ENCODE data around the gene OR2A5.

OR2A5 gene

DNA sequence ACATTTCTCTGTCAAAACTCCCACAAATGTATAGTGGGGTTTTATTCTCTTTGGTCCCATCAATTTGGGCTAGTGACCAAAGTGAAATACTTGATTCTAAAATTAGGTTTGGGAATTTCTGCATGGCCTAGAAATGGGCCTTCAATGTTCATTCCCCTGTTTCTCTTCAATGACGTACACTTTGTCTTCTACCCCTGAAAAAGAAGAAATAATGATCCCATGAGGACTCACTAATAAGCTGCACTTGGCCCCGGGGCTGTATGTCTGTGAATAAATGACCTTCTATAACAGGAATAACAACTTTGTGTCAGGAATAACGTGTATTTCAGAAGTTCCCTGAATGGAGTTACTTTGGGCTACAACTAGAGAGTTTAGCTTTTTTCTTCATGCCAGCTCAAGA is 28.4 kb upstream of the OR2A5 start:
- Histone ChIP-seq H3K4me3 (ENCODE audit: low read length) (no peak overlapping the region), H3K36me3 (ENCODE audit: control insufficient read depth, insufficient read depth, low read length) (no peaks in the 10 kb centered on the region), H3K9ac (ENCODE audit: low read length) (no peak overlapping the region), H3K27me3 (ENCODE audit: control insufficient read depth, insufficient read depth, low read length) (no peaks in the 10 kb centered on the region), H3K4me1 (ENCODE audit: control insufficient read depth, insufficient read depth, low read length) (no peaks in the 10 kb centered on the region), H3K27ac (ENCODE audit: low read depth, low read length) (no peak overlapping the region)

DNA sequence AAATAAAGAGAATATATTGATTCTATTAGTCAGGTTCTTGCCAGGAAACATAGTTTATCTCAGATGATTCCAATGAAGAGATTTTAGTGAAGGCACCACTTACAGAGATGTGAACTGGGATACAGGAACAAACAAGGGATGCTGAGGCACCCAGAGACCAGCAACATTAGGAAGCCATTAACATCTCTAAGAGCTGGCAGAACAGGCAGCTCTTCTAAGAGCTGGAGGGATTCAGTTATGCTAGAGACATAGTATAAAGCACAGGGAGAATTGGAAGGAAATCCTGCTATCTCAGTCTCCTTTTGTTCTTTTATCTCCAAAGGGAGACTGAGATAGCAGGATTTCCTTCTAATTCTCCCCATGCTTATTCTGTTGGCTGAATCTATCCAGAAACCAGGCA is 26.6 kb upstream of the OR2A5 start:
- H3K27me3 ChIP-seq (ENCODE audit: control insufficient read depth, insufficient read depth, low read length): no peaks in the 10 kb centered on the region
- H3K4me1 ChIP-seq (ENCODE audit: control insufficient read depth, insufficient read depth, low read length): no peaks in the 10 kb centered on the region
- H3K9ac ChIP-seq (ENCODE audit: low read length): no peak overlapping the region

DNA sequence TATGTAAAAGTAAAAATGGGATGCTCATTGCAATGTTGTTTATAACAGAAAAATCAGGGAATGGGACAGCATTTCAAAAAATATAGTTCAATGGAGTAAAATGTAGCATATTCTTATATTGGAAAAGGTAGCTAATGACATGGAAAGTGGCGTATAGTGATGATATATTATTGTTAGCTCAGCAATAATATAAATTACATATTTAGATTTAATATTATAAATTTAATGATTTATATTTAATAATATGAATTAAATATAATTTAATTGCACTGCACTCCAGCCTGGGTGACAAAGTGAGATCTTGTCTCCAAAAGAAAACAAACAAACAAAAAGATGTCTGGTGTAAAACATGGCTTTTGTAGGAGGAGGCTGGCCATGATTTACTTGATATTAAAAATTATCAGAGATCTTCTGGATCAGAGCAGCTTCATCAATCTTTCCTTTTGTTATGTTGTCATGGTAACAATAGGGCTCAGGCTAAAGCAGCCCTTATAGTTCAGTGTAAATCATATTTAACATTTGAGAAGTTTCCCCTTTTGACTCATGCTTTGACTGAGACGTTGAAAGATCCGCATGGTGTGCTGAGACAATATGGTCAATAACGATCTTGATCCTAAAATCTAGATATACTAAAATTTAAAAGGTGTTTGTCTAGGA is 25.4 kb upstream of the OR2A5 start:
- H3K4me3 ChIP-seq (ENCODE audit: low read length): no peak overlapping the region
- no peak overlapping the region for H3K27ac ChIP-seq (ENCODE audit: low read depth, low read length)
- no peaks in the 10 kb centered on the region for H3K27me3 ChIP-seq (ENCODE audit: control insufficient read depth, insufficient read depth, low read length)
- no peak overlapping the region for H3K9ac ChIP-seq (ENCODE audit: low read length)
- H3K4me1 ChIP-seq (ENCODE audit: control insufficient read depth, insufficient read depth, low read length): no peaks in the 10 kb centered on the region
- no peaks in the 10 kb centered on the region for H3K36me3 ChIP-seq (ENCODE audit: control insufficient read depth, insufficient read depth, low read length)

More for the DNA sequence above, 26.6 kb upstream of the OR2A5 start:
- Histone ChIP-seq H3K36me3 (ENCODE audit: control insufficient read depth, insufficient read depth, low read length) (no peaks in the 10 kb centered on the region), H3K27ac (ENCODE audit: low read depth, low read length) (no peak overlapping the region), H3K4me3 (ENCODE audit: low read length) (no peak overlapping the region)

DNA sequence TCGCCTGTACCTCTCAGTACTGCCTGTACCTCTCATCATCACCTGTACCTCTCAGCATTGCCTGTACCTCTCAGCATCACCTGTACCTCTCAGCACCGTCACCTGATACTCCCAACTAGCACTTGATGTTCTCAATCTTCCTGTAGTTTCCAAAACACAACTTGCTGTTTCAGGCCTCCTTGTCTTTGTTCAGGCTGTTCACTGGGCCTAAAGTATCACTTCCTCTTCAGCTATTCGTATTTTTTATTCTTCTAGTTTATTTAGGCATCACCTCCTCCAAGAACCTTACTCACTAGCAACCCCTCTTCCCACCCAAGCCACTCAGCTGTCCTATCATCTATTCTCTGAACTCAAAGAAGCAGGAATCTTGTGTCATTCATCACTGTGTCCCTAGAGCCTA is 24.5 kb upstream of the OR2A5 start:
- Histone ChIP-seq H3K36me3 (ENCODE audit: control insufficient read depth, insufficient read depth, low read length) (no peaks in the 10 kb centered on the region), H3K4me3 (ENCODE audit: low read length) (no peak overlapping the region), H3K27ac (ENCODE audit: low read depth, low read length) (no peak overlapping the region), H3K27me3 (ENCODE audit: control insufficient read depth, insufficient read depth, low read length) (no peaks in the 10 kb centered on the region), H3K9ac (ENCODE audit: low read length) (no peak overlapping the region), H3K4me1 (ENCODE audit: control insufficient read depth, insufficient read depth, low read length) (no peaks in the 10 kb centered on the region)

DNA sequence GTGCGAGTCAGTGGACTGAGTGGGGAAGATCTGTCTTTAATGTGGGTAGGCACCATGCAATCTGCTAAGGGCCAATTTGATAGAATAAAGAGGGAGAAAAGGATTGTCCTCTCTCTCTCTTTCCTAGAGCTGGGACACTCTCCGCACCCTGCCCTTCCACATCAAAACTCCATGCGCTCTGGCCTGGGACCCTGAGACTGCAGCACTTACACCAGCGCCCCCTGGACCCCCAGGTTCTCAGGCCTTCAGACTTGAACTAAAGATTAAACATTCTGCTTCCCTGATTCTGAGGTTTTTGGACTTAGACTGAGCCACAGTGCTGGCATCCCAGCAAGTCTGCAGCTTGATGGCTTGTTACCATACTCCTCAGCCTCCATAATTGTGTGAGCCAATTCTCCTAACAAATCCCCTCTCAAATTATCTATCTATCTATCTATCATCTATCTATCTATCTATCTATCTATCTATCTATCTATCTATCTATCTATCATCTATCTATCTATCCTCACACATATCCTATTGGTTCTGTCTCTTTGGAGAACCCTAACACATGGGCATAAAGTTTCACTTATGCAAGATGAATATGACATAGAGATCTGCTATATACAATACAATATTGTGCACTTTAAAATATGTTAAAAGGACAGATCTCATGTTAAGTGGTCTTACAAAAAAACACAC is 22.4 kb upstream of the OR2A5 start:
- Histone ChIP-seq H3K4me3 (ENCODE audit: low read length) (no peak overlapping the region), H3K27me3 (ENCODE audit: control insufficient read depth, insufficient read depth, low read length) (no peaks in the 10 kb centered on the region), H3K9ac (ENCODE audit: low read length) (no peak overlapping the region), H3K4me1 (ENCODE audit: control insufficient read depth, insufficient read depth, low read length) (no peaks in the 10 kb centered on the region), H3K36me3 (ENCODE audit: control insufficient read depth, insufficient read depth, low read length) (no peaks in the 10 kb centered on the region), H3K27ac (ENCODE audit: low read depth, low read length) (no peak overlapping the region)

DNA sequence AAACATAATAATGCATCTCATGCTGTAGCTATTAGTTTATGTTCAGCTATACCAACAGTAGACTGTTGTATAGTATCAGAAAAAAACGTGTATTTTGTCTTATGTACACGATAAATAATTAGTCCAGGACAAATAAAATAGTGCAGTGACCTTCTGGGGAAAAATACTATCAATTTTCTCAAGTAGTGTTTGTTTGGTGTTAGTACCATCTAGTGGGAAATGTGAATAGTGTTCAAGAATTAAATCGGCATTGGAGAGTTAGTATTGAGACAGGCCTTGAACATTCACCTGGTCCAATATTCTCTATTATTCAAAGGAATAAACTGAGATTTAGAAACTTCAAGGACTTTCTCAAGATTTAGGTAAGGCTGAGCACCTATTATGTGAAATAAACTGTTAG is 21.7 kb upstream of the OR2A5 start:
- H3K4me3 ChIP-seq (ENCODE audit: low read length): no peak overlapping the region
- no peak overlapping the region for H3K27ac ChIP-seq (ENCODE audit: low read depth, low read length)
- H3K9ac ChIP-seq (ENCODE audit: low read length): no peak overlapping the region
- no peaks in the 10 kb centered on the region for H3K27me3 ChIP-seq (ENCODE audit: control insufficient read depth, insufficient read depth, low read length)
- no peaks in the 10 kb centered on the region for H3K4me1 ChIP-seq (ENCODE audit: control insufficient read depth, insufficient read depth, low read length)
- no peaks in the 10 kb centered on the region for H3K36me3 ChIP-seq (ENCODE audit: control insufficient read depth, insufficient read depth, low read length)

DNA sequence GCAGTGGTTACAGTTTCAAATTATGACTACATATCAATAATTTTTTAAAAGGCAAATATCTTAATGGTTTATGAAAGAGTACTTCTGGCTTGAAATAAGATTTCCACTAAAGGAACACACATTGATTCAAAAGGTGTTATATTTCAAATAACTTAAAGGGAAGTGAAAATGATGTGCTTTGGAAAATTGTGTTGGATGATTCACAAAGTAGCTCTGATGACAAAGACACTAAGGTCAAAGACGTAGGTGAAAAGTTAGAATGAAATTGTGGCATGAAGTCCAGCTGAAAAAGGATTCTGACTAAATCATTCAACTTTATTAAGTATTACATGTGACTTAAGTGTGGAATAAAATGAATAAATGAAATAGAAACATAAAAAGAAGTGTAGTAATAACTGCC is 20.8 kb upstream of the OR2A5 start:
- H3K4me1 ChIP-seq (ENCODE audit: control insufficient read depth, insufficient read depth, low read length): no peaks in the 10 kb centered on the region
- H3K27ac ChIP-seq (ENCODE audit: low read depth, low read length): no peak overlapping the region
- no peak overlapping the region for H3K4me3 ChIP-seq (ENCODE audit: low read length)
- H3K9ac ChIP-seq (ENCODE audit: low read length): no peak overlapping the region
- no peaks in the 10 kb centered on the region for H3K36me3 ChIP-seq (ENCODE audit: control insufficient read depth, insufficient read depth, low read length)
- no peaks in the 10 kb centered on the region for H3K27me3 ChIP-seq (ENCODE audit: control insufficient read depth, insufficient read depth, low read length)

DNA sequence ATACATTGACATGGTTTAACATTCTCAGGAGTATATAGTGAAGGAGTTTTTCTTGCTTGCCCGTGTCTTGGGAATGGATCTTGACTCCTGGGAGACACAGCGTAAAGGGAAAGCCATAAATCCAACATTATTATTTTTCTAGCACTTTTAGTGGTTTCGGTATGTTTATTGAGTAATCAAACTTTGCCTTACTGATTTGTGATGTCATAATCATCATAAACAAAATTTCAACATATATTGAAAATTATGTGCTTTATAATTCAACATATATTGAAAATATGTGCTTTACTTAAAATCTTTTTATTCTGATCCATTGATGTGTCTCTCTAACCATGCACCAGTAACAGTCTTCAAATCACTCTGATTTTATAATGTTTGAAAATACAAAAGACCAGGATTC is 20.2 kb upstream of the OR2A5 start:
- Histone ChIP-seq H3K4me3 (ENCODE audit: low read length) (no peak overlapping the region), H3K9ac (ENCODE audit: low read length) (no peak overlapping the region), H3K36me3 (ENCODE audit: control insufficient read depth, insufficient read depth, low read length) (no peaks in the 10 kb centered on the region), H3K27ac (ENCODE audit: low read depth, low read length) (no peak overlapping the region), H3K27me3 (ENCODE audit: control insufficient read depth, insufficient read depth, low read length) (no peaks in the 10 kb centered on the region), H3K4me1 (ENCODE audit: control insufficient read depth, insufficient read depth, low read length) (no peaks in the 10 kb centered on the region)

DNA sequence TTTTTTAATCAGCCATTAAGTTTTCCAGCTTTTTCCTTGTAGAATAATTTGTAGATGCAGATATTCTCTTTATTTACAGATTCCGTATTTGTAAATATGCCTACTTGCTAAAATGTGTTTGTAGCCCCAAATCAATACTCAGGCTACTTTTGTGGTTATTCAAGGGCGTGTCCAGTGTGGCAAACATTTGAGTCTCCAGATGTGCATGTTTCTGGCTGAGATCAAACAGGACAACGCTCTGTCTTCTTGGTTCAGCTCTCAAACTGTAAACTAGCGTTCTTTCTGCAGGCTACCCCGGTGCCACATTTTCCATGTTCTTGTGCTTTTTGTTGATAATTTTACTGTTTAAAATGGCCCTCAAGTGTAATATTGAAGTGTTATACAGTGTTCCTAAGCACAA is 16.2 kb upstream of the OR2A5 start:
- Histone ChIP-seq H3K9ac (ENCODE audit: low read length) (no peak overlapping the region), H3K4me1 (ENCODE audit: control insufficient read depth, insufficient read depth, low read length) (no peaks in the 10 kb centered on the region), H3K4me3 (ENCODE audit: low read length) (no peak overlapping the region), H3K27me3 (ENCODE audit: control insufficient read depth, insufficient read depth, low read length) (no peaks in the 10 kb centered on the region), H3K36me3 (ENCODE audit: control insufficient read depth, insufficient read depth, low read length) (no peaks in the 10 kb centered on the region), H3K27ac (ENCODE audit: low read depth, low read length) (no peak overlapping the region)

DNA sequence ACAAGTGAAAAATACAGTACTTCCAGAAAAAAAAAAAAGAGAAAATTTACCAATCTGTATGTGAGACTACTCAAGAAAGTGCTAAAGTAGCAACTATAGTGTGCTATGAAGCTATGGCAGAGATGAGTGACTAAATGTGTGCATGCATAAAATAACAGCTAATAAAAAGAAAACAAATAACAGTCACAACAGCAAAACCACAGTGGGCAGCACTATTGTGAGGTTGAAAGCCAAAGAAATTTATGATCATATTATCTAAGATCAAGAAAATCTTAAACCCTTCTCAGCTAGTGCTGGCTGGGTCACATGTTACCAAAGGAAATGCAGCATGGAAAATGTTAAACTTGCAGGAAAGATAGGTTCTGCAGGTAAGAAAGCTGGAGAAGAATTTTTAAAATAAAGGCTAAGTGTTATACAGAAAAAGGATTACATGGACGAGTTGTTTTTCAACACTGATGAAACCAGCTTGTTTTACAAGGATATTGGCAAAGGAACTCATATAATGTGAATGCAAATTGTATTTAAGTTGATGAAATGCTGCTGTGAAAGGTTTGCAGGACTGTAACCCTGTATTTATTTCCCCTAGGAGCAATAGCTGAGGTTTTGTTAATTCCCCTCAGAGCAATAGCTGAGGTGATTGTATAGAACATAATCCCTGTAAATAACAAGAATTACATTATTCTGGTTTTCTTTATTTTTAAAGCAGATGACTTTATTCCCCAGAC is 15.6 kb upstream of the OR2A5 start:
- H3K9ac ChIP-seq (ENCODE audit: low read length): no peak overlapping the region
- H3K4me3 ChIP-seq (ENCODE audit: low read length): no peak overlapping the region
- H3K4me1 ChIP-seq (ENCODE audit: control insufficient read depth, insufficient read depth, low read length): no peaks in the 10 kb centered on the region
- no peaks in the 10 kb centered on the region for H3K27me3 ChIP-seq (ENCODE audit: control insufficient read depth, insufficient read depth, low read length)
- no peak overlapping the region for H3K27ac ChIP-seq (ENCODE audit: low read depth, low read length)
- H3K36me3 ChIP-seq (ENCODE audit: control insufficient read depth, insufficient read depth, low read length): no peaks in the 10 kb centered on the region

DNA sequence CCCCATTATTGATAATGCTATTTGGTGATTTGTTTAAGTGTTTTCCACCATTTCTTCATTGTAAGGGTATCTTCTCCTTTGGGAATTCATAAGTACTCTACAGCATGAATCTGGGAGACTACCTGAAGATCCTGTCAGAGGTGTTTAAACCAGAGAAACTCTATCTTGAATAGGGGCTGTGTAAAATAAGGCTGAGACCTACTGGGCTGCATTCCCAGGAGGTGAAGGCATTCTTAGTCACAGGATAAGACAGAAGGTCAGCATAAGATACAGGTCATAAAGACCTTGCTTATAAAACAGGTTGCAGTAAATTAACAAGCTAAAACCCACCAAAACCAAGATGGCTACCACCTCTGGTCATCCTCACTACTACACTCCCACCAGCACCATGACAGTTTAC is 13.4 kb upstream of the OR2A5 start:
- Histone ChIP-seq H3K9ac (ENCODE audit: low read length) (no peak overlapping the region), H3K36me3 (ENCODE audit: control insufficient read depth, insufficient read depth, low read length) (no peaks in the 10 kb centered on the region), H3K4me1 (ENCODE audit: control insufficient read depth, insufficient read depth, low read length) (no peaks in the 10 kb centered on the region), H3K4me3 (ENCODE audit: low read length) (no peak overlapping the region), H3K27ac (ENCODE audit: low read depth, low read length) (no peak overlapping the region), H3K27me3 (ENCODE audit: control insufficient read depth, insufficient read depth, low read length) (no peaks in the 10 kb centered on the region)

DNA sequence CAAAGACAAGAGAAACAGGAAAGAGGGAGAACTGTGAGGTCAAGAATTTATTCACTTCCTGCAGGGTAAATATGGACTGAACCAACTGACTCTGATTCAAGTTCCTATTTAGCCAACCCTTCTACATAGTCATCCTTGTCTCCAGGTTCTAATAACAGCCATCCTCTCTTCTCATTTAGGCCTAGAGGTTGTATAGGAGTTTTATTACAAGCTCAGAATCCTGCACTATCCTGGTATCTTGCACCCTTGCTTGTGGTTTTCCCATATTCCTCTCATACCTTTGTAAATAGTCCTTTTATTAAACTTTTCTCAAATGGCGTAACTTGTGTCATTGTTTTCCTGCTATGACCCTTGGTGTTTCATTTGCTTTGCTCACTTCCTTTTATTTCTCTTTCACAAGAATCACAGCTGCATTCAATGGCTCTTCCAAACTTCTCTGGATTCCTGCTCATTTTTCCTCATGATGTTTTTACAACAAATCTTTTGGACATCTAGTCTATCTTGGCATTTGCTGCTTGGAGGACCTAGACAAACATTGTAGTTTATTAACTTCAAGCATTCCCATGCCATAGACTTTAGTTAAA is 12.4 kb upstream of the OR2A5 start:
- Histone ChIP-seq H3K27ac (ENCODE audit: low read depth, low read length) (no peak overlapping the region), H3K27me3 (ENCODE audit: control insufficient read depth, insufficient read depth, low read length) (no peaks in the 10 kb centered on the region), H3K36me3 (ENCODE audit: control insufficient read depth, insufficient read depth, low read length) (no peaks in the 10 kb centered on the region), H3K4me3 (ENCODE audit: low read length) (no peak overlapping the region), H3K9ac (ENCODE audit: low read length) (no peak overlapping the region), H3K4me1 (ENCODE audit: control insufficient read depth, insufficient read depth, low read length) (no peaks in the 10 kb centered on the region)
